ENCODE data around the gene PFDN4. TPM values are rescaled to one million over a fixed set of nuclear protein-coding genes. Genes with fewer than 3 reads are reported as not detected.

The PFDN4 gene
- total and polyA plus RNA-seq, 2 of the 4 experiments (the other 2 are of a cell fraction), result 14.9 to 93.2 TPM

GRCh38 chr20:54217762-54218161 is 9.9 kb downstream of the PFDN4 start:
- no peak overlapping the region for H2AK9ac ChIP-seq (replicated peaks; ENCODE audit: low read depth, low read length, poor library complexity)
- H2AFZ ChIP-seq (replicated peaks; ENCODE audit: low read length, poor library complexity), result no peak overlapping the region
- H3K4ac ChIP-seq (ENCODE audit: low read depth, low read length), result no peak overlapping the region
- H3K9me1 ChIP-seq (ENCODE audit: insufficient read depth, low read length), result peaks cover 3% of the 10 kb centered on the region; the same call in 1 of the 2 replicates
- BruUV-seq (replicated peaks), result no TSS peak
- peaks cover 7% of the 10 kb centered on the region; the same call in 1 of the 2 replicates for H4K20me1 ChIP-seq (ENCODE audit: insufficient read depth, low read length)
- H2BK5ac ChIP-seq (ENCODE audit: low read depth, low read length, poor library complexity, severe bottlenecking), result no peak overlapping the region
- H3K14ac ChIP-seq (replicated peaks; ENCODE audit: low read depth, low read length), result no peak overlapping the region
- no peak overlapping the region for H3K23ac ChIP-seq (ENCODE audit: low read depth, low read length)
- peaks cover 10% of the 10 kb centered on the region for H3K36me3 ChIP-seq (ENCODE audit: control insufficient read depth, insufficient read depth, low read length)
- no peaks in the 10 kb centered on the region for H3K9me3 ChIP-seq (ENCODE audit: control insufficient read depth, insufficient read depth, low read length)
- H2BK20ac ChIP-seq (ENCODE audit: low read depth, low read length), result no peak overlapping the region
- no peak overlapping the region for H2AK5ac ChIP-seq (ENCODE audit: low read depth, low read length)
- no peak overlapping the region for H3K18ac ChIP-seq (ENCODE audit: low read depth, low read length)
- ChIA-PET CTCF (no interaction called here), POLR2A (ENCODE audit: unreplicated experiment) (no interaction called here)
- 90% methylated on average over 3 of the region's 7 CpGs; no CpG with 5 or more reads in 1 of the 2 experiments for WGBS, 2 experiments (ENCODE audit: extremely low coverage in 2 of 2, insufficient read length in 1 of 2)
- 0 out of 2 replicates have a peak, but pooled peaks cover 3% of the 10 kb centered on the region for H3K4me1 ChIP-seq (ENCODE audit: control insufficient read depth, insufficient read depth, low read length)
- DNase-seq, result no peak
- H4K91ac ChIP-seq (ENCODE audit: insufficient read depth, low read depth, low read length), result no peak overlapping the region
- H4K5ac ChIP-seq (ENCODE audit: low read depth, low read length), result no peak overlapping the region
- no peak overlapping the region for H4K8ac ChIP-seq (ENCODE audit: low read depth in 2 of 2, low read length in 2 of 2)
- no peak for ATAC-seq (ENCODE audit: low read depth)
- no peaks in the 10 kb centered on the region for H3K27me3 ChIP-seq (ENCODE audit: control insufficient read depth, insufficient read depth, low read length)
- TF ChIP-seq MAFK (IDR thresholded peaks at IDR 0.05; ENCODE audit: low read depth, low read length) (no peak), POLR2A (IDR thresholded peaks at IDR 0.05; ENCODE audit: low read depth, low read length) (no peak)
- H2BK120ac ChIP-seq (ENCODE audit: low read depth, low read length), result no peak overlapping the region
- H3K27ac ChIP-seq (ENCODE audit: insufficient read depth, low read length), result no peak overlapping the region
- no peak overlapping the region for H2BK15ac ChIP-seq (ENCODE audit: low read depth, low read length)
- no peak overlapping the region for H3K4me2 ChIP-seq (ENCODE audit: low read depth, low read length)
- H3K79me1 ChIP-seq (ENCODE audit: low read depth in 1 of 2, low read length in 2 of 2), result peaks cover 11 to 20% of the 10 kb centered on the region in 2 experiments
- dilution Hi-C loops (cut with HindIII; ENCODE audit: low sequenced_read_pairs, unreplicated experiment) (no loop called here), intact Hi-C loops (cut with micrococcal nuclease) (no loop called here), in situ Hi-C loops (cut with MboI; ENCODE audit: low sequenced_read_pairs) (no loop called here)
- H3K9ac ChIP-seq (ENCODE audit: low read depth, low read length), result no peak overlapping the region
- no peak overlapping the region for H3K56ac ChIP-seq (ENCODE audit: extremely low read depth, insufficient read depth, low read length)
- H3K4me3 ChIP-seq (ENCODE audit: insufficient read depth, low read depth, low read length), result no peak overlapping the region
